HEK293 (cell line): ENCODE measurements around the gene GPAM.

Experiments used
- CTCF ChIA-PET: fragments of 350-600 bp; formaldehyde crosslinking; extraction: SDS; loops from one replicate; lab custom pipeline; 2021; ENCODE audit warnings: antibody characterized with exemption; lab: Yijun Ruan, JAX
- POLR2A ChIA-PET: fragments of 300-600 bp; formaldehyde crosslinking; extraction: SDS; loops from one replicate; lab custom pipeline; 2020; ENCODE audit warnings: antibody characterized with exemption, inconsistent platforms; lab: Yijun Ruan, JAX
- H3K27ac ChIP-seq: fragments of 200-500 bp; sonication (Bioruptor generic); 2 replicates; pipeline ENCODE4 v1.5.1; 2014; ENCODE audit warnings: low read depth, low read length, control low read depth, inconsistent platforms; ENCODE audit errors: extremely low read depth
- H3K36me3 ChIP-seq, 2 experiments: fragments of 200-500 bp in 1 of 2; sonication (Bioruptor generic) in 1 of 2; 1 replicate in 1 of 2; 2 replicates in 1 of 2; pipeline ENCODE4 v1.5.1; 2014 to 2017; ENCODE audit warnings: inconsistent platforms in 2 of 2, low read length in 2 of 2; ENCODE audit not compliant: control insufficient read depth in 2 of 2, insufficient read depth in 1 of 2
- H3K4me1 ChIP-seq: fragments of 200-500 bp; sonication (Bioruptor generic); 2 replicates; pipeline ENCODE4 v1.5.1; 2014; ENCODE audit warnings: mild to moderate bottlenecking, low read length, inconsistent platforms; ENCODE audit not compliant: control insufficient read depth, insufficient read depth
- H3K4me3 ChIP-seq: 2 replicates; pipeline ENCODE4 v1.5.1; 2011; ENCODE audit warnings: low read depth, mild to moderate bottlenecking, control low read depth, low read length, moderate library complexity
- H3K9me3 ChIP-seq: fragments of 200-500 bp; sonication (Bioruptor generic); 2 replicates; pipeline ENCODE4 v1.5.1; 2014; ENCODE audit warnings: low read depth, low read length, inconsistent platforms; ENCODE audit not compliant: control insufficient read depth, insufficient read depth
- BCL11A ChIP-seq: fragments of 450-650 bp; formaldehyde crosslinking; IDR thresholded peaks from 2 replicates; pipeline ENCODE4 v1.5.1; 2016; ENCODE audit warnings: low read depth, missing biosample characterization, missing genetic modification characterization
- GLI2 ChIP-seq: fragments of 450-650 bp; formaldehyde crosslinking; IDR thresholded peaks from 2 replicates; pipeline ENCODE4; 2017; ENCODE audit warnings: missing biosample characterization, missing genetic modification characterization, low read depth, borderline replicate concordance
- GLIS2 ChIP-seq: fragments of 450-650 bp; formaldehyde crosslinking; IDR thresholded peaks from 2 replicates; pipeline ENCODE4 v1.5.1; 2016; ENCODE audit warnings: missing biosample characterization, missing genetic modification characterization
- KLF1 ChIP-seq: fragments of 450-650 bp; formaldehyde crosslinking; IDR thresholded peaks from 2 replicates; pipeline ENCODE4 v1.5.1; 2016; ENCODE audit warnings: missing biosample characterization, missing genetic modification characterization
- MEIS1 ChIP-seq: sonication (generic); formaldehyde crosslinking; IDR thresholded peaks from 2 replicates; pipeline ENCODE4 v1.8.1; 2022; ENCODE audit warnings: missing genetic modification reagents, mild to moderate bottlenecking, borderline replicate concordance
- SALL2 ChIP-seq: fragments of 450-650 bp; formaldehyde crosslinking; IDR thresholded peaks from 2 replicates; pipeline ENCODE4 v1.5.0; 2017; ENCODE audit warnings: missing biosample characterization, mild to moderate bottlenecking, missing genetic modification characterization, borderline replicate concordance
- SP2 ChIP-seq: fragments of 450-650 bp; formaldehyde crosslinking; IDR thresholded peaks from 2 replicates; pipeline ENCODE4 v1.5.1; 2016; ENCODE audit warnings: missing biosample characterization, missing genetic modification characterization
- TRIM28 ChIP-seq: IDR thresholded peaks from 2 replicates; pipeline ENCODE4 v1.6.1; 2011; ENCODE audit warnings: low read length, control low read depth, borderline replicate concordance
- ZFP69B ChIP-seq: fragments of 450-650 bp; formaldehyde crosslinking; IDR thresholded peaks from 2 replicates; pipeline ENCODE4 v1.5.1; 2016; ENCODE audit warnings: missing biosample characterization, missing genetic modification characterization
- ZIC2 ChIP-seq: fragments of 450-650 bp; formaldehyde crosslinking; IDR thresholded peaks from 2 replicates; pipeline ENCODE4 v1.5.1; 2016; ENCODE audit warnings: missing biosample characterization, missing genetic modification characterization
- ZNF157 ChIP-seq: fragments of 450-650 bp; formaldehyde crosslinking; IDR thresholded peaks from 2 replicates; pipeline ENCODE4 v1.5.1; 2016; ENCODE audit warnings: missing biosample characterization, missing genetic modification characterization
- ZNF184 ChIP-seq: fragments of 450-650 bp; IDR thresholded peaks from 2 replicates; pipeline ENCODE4 v1.5.1; 2018; ENCODE audit warnings: missing biosample characterization, mild to moderate bottlenecking, missing genetic modification characterization
- ZNF302 ChIP-seq: fragments of 450-650 bp; formaldehyde crosslinking; IDR thresholded peaks from 2 replicates; pipeline ENCODE4 v1.5.1; 2016; ENCODE audit warnings: missing biosample characterization, missing genetic modification characterization, low read depth
- ZNF311 ChIP-seq: fragments of 450-650 bp; formaldehyde crosslinking; IDR thresholded peaks from 2 replicates; pipeline ENCODE4 v1.5.1; 2017; ENCODE audit warnings: missing biosample characterization, missing genetic modification characterization, borderline replicate concordance
- ZNF350 ChIP-seq: fragments of 450-650 bp; formaldehyde crosslinking; IDR thresholded peaks from 2 replicates; pipeline ENCODE4 v1.5.0; 2017; ENCODE audit warnings: missing biosample characterization, mild to moderate bottlenecking, missing genetic modification characterization
- ZNF366 ChIP-seq: fragments of 450-650 bp; formaldehyde crosslinking; conservative IDR thresholded peaks from 2 replicates; pipeline ENCODE4 v1.5.1; 2016; ENCODE audit warnings: missing biosample characterization, missing genetic modification characterization
- ZNF394 ChIP-seq: fragments of 450-650 bp; formaldehyde crosslinking; IDR thresholded peaks from 2 replicates; pipeline ENCODE4 v1.5.1; 2016; ENCODE audit warnings: missing biosample characterization, missing genetic modification characterization, mild to moderate bottlenecking, moderate library complexity, borderline replicate concordance
- ZNF404 ChIP-seq: fragments of 450-650 bp; formaldehyde crosslinking; IDR thresholded peaks from 2 replicates; pipeline ENCODE4 v1.5.1; 2017; ENCODE audit warnings: missing biosample characterization, missing genetic modification characterization
- ZNF423 ChIP-seq: fragments of 450-650 bp; formaldehyde crosslinking; IDR thresholded peaks from 2 replicates; pipeline ENCODE4 v1.5.1; 2016; ENCODE audit warnings: missing biosample characterization, missing genetic modification characterization
- ZNF660 ChIP-seq: fragments of 450-650 bp; IDR thresholded peaks from 2 replicates; pipeline ENCODE4 v1.5.1; 2018; ENCODE audit warnings: missing biosample characterization, mild to moderate bottlenecking, missing genetic modification characterization
- ZNF677 ChIP-seq: fragments of 450-650 bp; IDR thresholded peaks from 2 replicates; pipeline ENCODE4 v1.5.0; 2018; ENCODE audit warnings: missing biosample characterization, mild to moderate bottlenecking, missing genetic modification characterization, moderate library complexity
- ZNF747 ChIP-seq: fragments of 450-650 bp; formaldehyde crosslinking; IDR thresholded peaks from 2 replicates; pipeline ENCODE4 v1.5.1; 2016; ENCODE audit warnings: missing biosample characterization, missing genetic modification characterization
- ZNF791 ChIP-seq: fragments of 450-650 bp; formaldehyde crosslinking; IDR thresholded peaks from 2 replicates; pipeline ENCODE4 v1.5.1; 2016; ENCODE audit warnings: missing biosample characterization, missing genetic modification characterization
- ZSCAN16 ChIP-seq: fragments of 450-650 bp; formaldehyde crosslinking; IDR thresholded peaks from 2 replicates; pipeline ENCODE4 v1.5.1; 2016; ENCODE audit warnings: missing biosample characterization, missing genetic modification characterization
- TF ChIP-seq, protein P1 (sequence below): fragments of 450-650 bp; formaldehyde crosslinking; IDR thresholded peaks from 2 replicates; pipeline ENCODE4 v1.5.1; 2016; ENCODE audit warnings: missing biosample characterization, missing genetic modification characterization
- TF ChIP-seq, protein P2 (sequence below): fragments of 450-650 bp; formaldehyde crosslinking; IDR thresholded peaks from 2 replicates; pipeline ENCODE4 v1.5.1; 2017; ENCODE audit warnings: missing biosample characterization, missing genetic modification characterization
- TF ChIP-seq, protein P3 (sequence below): fragments of 450-650 bp; formaldehyde crosslinking; IDR thresholded peaks from 2 replicates; pipeline ENCODE4 v1.5.1; 2016; ENCODE audit warnings: missing biosample characterization, missing genetic modification characterization
- TF ChIP-seq, protein P4 (sequence below): fragments of 450-650 bp; formaldehyde crosslinking; IDR thresholded peaks from 2 replicates; pipeline ENCODE4 v1.5.1; 2016; ENCODE audit warnings: missing biosample characterization, missing genetic modification characterization

GPAM gene

DNA sequence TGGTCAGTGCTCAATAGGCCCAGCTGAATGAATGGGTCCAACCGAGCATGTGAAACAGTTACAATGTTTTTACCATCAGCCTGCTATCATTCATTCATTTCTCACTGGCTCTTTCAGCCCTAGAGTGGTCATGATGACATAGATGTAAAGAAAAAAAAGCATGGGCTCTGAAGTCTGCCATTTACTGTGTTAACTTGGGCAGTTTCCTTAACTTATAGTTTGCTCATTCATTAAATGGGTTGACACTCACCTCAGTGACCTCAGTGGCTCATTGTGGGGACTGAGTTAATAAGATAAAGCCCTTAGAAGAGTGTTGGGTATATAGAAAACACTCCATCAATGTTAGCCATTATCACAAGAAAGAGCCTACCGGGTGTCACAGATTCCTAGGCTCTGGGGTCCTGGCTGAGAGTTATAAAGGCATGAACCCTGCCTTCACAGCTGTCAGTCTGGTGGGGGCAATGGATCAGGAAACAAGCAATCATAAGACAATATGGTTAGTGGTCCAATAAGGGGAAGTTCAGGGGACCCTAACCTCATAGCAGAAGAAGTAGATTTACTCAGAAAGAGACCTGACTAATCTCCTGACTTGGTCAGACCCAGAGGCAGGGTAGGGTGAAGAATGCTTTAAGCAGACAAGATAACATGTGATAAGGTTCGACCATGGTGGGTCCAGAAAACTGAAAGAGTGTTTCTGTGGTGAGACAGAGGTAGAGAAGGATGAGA is 29.7 kb upstream of the GPAM start (continued):
- no peak for TF ChIP-seq ZNF404
- TF ChIP-seq, protein P1, sequence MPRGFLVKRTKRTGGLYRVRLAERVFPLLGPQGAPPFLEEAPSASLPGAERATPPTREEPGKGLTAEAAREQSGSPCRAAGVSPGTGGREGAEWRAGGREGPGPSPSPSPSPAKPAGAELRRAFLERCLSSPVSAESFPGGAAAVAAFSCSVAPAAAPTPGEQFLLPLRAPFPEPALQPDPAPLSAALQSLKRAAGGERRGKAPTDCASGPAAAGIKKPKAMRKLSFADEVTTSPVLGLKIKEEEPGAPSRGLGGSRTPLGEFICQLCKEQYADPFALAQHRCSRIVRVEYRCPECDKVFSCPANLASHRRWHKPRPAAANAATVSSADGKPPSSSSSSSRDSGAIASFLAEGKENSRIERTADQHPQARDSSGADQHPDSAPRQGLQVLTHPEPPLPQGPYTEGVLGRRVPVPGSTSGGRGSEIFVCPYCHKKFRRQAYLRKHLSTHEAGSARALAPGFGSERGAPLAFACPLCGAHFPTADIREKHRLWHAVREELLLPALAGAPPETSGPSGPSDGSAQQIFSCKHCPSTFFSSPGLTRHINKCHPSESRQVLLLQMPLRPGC (tag by site-specific recombination): no peak
- TF ChIP-seq ZNF157 (tag by site-specific recombination): no peak
- no peak for TF ChIP-seq ZNF366 (tag by site-specific recombination)
- TF ChIP-seq ZNF394: no peak

DNA sequence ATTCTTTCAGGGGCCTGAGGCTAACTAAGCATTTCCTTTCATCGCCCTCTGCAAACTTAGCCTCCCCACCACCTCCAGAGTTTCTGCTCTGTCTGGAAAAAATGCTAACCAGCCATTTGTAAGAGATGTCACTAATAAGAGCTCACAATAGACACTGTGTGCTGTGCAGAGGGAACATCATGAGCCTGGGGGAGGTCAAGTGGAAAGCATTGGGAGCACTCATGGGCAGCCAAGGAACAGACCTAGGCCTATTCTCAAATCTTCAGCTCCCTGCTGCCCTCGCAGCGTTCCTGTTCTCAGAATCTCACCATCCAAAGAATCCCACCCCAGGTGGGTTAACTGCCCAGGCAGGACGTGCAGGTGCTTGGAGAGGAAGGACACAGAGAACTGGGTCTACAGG is 27.1 kb upstream of the GPAM start:
- Histone ChIP-seq H3K27ac (no peak overlapping the region), H3K4me3 (no peak overlapping the region), H3K36me3 (no peaks in the 10 kb centered on the region), H3K9me3 (no peaks in the 10 kb centered on the region), H3K4me1 (no peaks in the 10 kb centered on the region)
- ChIA-PET POLR2A (no interaction called here), CTCF (interaction anchor here (0.6 kb wide), 1 partner anchor 15 kb away, joined by 3 read pairs; no protein-coding TSS in a partner anchor)
- no peak for TF ChIP-seq SALL2
- TF ChIP-seq ZNF747: no peak
- no peak for TF ChIP-seq ZNF404
- no peak for TF ChIP-seq BCL11A (tag by site-specific recombination)
- TF ChIP-seq KLF1 (tag by site-specific recombination): no peak
- TF ChIP-seq MEIS1 (CRISPR knock-in tag): no peak
- TF ChIP-seq ZNF184: no peak

DNA sequence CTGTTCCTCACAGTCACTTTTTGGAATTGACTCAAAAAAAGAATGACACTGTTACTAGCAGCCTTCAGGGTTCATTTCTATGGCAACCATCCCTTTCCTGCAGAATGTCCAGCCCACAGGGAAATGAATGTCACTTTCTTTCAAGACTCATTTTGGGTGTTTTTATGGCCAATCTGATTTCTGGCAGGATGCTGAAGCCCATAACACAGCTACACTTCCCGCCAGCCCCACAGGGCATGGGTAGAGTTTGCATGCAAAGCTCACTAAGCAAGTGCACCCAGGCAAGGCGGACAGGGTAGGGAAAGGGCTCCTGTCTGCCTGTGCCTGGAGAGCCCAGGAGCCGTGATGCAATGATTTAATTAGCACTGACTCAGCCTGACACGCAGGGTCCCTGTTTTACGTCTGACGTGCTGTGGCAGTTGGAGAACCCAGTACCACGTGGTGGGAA is 26.1 kb upstream of the GPAM start:
- ChIA-PET CTCF (no interaction called here), POLR2A (no interaction called here)
- no peak overlapping the region for H3K27ac ChIP-seq
- no peak overlapping the region for H3K4me3 ChIP-seq
- H3K9me3 ChIP-seq: no peaks in the 10 kb centered on the region
- H3K36me3 ChIP-seq: no peaks in the 10 kb centered on the region
- no peaks in the 10 kb centered on the region for H3K4me1 ChIP-seq
- no peak for TF ChIP-seq GLIS2 (tag by site-specific recombination)
- no peak for TF ChIP-seq ZNF394
- TF ChIP-seq, protein P2, sequence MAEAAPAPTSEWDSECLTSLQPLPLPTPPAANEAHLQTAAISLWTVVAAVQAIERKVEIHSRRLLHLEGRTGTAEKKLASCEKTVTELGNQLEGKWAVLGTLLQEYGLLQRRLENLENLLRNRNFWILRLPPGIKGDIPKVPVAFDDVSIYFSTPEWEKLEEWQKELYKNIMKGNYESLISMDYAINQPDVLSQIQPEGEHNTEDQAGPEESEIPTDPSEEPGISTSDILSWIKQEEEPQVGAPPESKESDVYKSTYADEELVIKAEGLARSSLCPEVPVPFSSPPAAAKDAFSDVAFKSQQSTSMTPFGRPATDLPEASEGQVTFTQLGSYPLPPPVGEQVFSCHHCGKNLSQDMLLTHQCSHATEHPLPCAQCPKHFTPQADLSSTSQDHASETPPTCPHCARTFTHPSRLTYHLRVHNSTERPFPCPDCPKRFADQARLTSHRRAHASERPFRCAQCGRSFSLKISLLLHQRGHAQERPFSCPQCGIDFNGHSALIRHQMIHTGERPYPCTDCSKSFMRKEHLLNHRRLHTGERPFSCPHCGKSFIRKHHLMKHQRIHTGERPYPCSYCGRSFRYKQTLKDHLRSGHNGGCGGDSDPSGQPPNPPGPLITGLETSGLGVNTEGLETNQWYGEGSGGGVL (tag by site-specific recombination): no peak
- TF ChIP-seq ZNF791 (tag by site-specific recombination): no peak
- no peak for TF ChIP-seq TRIM28
- 0 out of 2 replicates have a peak, but pooled peaks have one; percentile 23 for TF ChIP-seq ZFP69B
- TF ChIP-seq SP2 (tag by site-specific recombination): no peak
- TF ChIP-seq ZNF350 (tag by site-specific recombination): no peak
- 0 out of 2 replicates have a peak, but pooled peaks have one; percentile 72 for TF ChIP-seq ZNF660
- TF ChIP-seq GLI2 (tag by site-specific recombination): no peak
- no peak for TF ChIP-seq ZNF423
- TF ChIP-seq, protein P3, sequence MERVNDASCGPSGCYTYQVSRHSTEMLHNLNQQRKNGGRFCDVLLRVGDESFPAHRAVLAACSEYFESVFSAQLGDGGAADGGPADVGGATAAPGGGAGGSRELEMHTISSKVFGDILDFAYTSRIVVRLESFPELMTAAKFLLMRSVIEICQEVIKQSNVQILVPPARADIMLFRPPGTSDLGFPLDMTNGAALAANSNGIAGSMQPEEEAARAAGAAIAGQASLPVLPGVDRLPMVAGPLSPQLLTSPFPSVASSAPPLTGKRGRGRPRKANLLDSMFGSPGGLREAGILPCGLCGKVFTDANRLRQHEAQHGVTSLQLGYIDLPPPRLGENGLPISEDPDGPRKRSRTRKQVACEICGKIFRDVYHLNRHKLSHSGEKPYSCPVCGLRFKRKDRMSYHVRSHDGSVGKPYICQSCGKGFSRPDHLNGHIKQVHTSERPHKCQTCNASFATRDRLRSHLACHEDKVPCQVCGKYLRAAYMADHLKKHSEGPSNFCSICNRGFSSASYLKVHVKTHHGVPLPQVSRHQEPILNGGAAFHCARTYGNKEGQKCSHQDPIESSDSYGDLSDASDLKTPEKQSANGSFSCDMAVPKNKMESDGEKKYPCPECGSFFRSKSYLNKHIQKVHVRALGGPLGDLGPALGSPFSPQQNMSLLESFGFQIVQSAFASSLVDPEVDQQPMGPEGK (tag by site-specific recombination): no peak
- no peak for TF ChIP-seq ZNF311 (tag by site-specific recombination)
- TF ChIP-seq ZIC2 (tag by site-specific recombination): peak; percentile 17; the same call in 1 of the 2 replicates
- TF ChIP-seq ZNF677 (tag by site-specific recombination): no peak
- no peak for TF ChIP-seq ZSCAN16
- TF ChIP-seq, protein P4, sequence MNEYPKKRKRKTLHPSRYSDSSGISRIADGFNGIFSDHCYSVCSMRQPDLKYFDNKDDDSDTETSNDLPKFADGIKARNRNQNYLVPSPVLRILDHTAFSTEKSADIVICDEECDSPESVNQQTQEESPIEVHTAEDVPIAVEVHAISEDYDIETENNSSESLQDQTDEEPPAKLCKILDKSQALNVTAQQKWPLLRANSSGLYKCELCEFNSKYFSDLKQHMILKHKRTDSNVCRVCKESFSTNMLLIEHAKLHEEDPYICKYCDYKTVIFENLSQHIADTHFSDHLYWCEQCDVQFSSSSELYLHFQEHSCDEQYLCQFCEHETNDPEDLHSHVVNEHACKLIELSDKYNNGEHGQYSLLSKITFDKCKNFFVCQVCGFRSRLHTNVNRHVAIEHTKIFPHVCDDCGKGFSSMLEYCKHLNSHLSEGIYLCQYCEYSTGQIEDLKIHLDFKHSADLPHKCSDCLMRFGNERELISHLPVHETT: no peak
- no peak for TF ChIP-seq ZNF302 (tag by site-specific recombination)
